Hematopoietic multipotent progenitor cell treated with erythropoietin and hydrocortisone succinate and interleukin-3 and kit ligand, for 15 days (in vitro differentiated cells): ENCODE measurements around the gene SLC39A3.

Experiments
- DNase-seq: peaks from one replicate; pipeline ENCODE4 v3.0.0-alpha.2; 2015; ENCODE audit warnings: low spot score

The SLC39A3 gene

DNA sequence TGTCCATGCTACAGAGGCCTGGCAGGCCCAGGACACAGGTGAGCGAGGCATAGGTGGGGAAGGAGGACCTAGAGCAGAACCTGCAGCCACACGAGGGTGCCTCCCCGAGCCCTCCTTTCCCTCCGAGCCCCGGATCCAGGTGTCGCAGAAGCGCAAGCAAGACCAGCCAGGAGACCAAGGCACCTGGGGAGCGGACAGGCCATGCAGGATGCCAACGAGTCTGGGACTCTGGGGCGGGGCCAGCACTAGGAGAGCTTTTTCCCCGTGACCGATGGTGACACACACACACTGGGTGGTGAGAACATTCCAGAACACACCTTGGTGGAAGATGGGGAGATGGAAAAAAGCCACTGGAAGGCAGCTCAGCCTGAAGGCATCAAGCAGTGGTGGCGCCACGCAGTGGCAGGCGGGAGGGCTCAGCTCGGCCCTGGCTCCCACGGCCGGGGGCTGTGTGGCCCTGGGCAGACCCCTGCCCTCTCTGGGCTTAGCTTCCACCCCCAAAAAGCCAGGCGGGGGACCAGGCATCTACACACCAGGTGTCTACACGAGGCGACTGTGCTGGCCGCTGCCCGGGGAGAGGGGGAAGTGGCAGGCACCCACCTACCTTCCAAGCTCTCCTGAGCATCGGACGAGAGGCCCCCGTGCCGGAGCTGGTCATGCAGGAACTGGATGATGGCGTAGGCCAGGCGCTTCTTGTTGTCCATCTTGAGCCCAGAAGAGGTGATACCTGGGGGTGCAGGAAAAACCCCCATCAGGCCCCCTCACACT is 28.7 kb upstream of the SLC39A3 start:
- no peak for DNase-seq

DNA sequence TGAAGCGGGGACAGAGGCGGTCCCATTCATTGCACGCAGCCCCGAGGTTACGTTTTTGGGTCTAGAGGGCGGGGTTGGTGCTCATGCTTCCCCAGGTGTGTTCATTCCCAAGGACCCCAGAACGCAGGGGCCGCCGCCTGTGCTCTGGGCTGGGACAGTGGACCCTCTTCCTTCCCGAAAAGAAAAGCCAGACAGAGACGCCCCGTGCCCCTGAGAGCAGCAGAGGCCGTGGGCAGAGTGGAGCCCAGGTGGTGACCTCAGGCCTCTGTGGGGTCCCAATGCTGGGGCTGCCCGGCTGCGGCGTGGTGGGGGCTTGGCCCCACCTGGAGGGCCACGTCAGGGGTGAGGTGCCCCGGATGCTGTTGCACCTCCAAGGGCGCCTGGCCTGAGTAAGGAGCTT is 27.9 kb upstream of the SLC39A3 start:
- DNase-seq, result no peak

DNA sequence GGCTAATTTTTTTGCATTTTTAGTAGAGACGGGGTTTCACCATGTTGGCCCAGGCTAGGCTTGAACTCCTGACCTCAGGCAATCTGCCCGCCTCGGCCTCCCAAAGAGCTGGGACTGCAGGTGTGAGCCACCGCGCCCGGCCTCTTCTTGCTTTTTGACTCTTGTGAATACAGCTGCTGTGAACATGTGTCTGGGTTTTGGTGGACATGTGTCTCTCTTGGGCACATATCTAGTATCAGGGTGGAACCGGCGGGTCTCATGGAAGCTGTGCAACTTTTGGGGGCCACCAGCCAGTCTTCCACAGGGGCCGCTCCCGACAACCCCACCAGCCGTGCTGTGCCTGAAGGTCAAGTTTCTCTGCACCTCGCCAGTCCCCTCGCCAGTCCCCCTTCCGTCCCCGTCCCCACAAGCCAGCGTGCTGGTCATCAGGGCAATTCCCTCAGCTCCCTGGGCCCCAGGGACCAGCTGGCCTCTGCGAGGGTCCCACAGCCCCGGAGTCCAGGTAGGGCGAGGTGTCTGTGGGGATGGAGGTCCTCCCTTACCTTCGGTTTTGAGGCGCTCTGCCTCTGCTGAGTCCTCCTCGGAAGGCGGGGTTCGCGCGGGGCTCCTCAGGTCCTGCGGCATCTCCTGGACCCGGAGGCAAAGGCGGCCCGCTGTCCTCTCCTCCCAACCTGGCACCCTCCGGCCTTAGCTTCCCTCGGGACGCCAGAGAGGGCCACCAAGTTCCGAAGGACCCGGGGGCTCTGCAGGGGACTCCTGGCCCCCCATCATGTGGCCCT is 27.0 kb upstream of the SLC39A3 start:
- DNase-seq, result no peak

DNA sequence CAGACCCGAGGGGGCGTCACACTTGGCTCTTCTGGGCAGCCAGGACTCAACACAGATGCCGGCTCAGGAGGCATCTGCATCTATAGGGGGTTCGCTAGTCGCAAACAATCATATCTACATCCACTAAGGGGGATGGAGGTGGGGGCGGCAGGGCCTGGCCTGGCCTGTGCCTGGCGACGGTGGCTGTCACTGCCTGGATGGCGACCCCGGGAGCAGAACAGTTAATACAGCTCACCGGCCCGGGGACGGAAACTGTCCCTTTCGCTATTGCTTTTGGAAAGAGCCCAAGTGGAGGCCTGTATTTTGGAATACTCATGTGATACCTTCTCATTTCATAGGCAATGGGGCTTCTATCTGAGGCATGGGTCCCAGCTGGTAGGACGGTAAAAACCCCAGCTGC is 25.6 kb upstream of the SLC39A3 start:
- DNase-seq, result no peak

DNA sequence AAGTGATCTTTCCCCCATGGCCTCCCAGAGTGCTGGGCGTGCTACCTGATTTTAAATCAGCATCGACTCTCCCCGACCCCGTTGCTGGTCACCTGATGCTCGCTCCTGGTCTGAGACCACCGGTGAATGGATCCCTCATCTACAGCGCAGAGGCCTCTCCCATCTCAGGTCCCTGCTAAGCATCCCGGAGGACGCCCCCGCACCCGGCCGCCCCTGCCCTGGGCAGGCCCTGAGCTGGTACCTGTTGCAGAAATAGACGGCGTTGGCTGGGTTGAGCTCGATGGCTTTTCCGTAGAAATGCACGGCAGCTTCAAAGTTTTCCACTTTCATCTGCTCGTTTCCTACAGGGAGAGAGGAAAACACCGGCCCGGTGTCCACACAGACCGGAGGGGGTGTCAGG is 25.1 kb upstream of the SLC39A3 start:
- DNase-seq, result no peak

DNA sequence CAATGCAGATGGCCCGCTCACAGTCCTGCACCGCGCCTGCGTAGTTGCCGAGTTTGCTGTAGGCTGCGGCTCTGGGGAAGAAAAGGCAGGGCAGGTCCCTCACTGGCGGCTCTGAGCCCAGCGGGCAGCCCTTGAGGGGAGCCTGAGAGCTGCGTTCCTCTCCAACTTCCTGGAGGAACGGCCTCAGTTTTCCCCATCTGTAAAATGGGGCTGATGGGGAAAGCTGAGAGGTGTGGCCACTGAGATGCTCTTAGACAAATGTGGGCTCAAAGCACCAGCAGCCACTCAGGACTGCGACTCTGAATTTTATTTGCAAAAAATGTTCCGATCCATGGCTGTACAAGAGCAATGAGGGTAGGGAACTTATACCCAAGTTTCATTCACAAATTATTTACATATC is 23.9 kb upstream of the SLC39A3 start:
- no peak for DNase-seq

DNA sequence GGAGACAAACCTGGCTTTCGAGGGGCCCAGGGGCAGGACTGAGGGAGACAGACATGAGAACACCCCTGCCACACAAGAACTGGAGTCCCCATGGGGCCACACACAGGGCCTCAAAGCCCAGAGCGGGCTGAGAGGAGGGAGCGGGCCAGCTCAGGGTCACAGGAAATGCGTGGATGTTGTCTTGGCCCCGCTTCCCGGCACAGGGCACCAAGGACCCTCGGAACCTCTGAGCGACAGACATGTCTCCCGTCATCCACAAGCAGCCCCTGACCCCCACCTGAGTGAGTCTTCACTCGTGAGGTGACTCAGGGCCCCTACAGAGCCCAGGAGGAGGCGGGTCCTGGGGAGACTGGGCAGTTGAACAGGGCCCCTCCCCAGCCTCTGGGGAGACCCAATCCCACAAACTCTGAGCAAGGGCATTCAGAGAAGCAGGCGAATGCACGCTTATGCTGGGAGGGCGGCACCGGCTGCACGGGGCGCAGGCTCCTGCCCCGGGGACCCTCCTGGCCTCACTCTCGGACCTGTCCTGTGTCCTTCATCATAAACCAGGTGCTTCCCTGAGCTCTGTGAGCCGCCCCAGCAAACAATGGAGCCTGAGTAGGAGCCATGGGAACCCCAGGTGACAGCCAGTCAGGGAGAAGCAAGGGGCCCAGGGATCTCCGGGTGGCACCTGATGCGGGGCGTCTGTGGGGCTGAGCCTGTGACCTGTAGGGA is 23.1 kb upstream of the SLC39A3 start:
- DNase-seq, result no peak

DNA sequence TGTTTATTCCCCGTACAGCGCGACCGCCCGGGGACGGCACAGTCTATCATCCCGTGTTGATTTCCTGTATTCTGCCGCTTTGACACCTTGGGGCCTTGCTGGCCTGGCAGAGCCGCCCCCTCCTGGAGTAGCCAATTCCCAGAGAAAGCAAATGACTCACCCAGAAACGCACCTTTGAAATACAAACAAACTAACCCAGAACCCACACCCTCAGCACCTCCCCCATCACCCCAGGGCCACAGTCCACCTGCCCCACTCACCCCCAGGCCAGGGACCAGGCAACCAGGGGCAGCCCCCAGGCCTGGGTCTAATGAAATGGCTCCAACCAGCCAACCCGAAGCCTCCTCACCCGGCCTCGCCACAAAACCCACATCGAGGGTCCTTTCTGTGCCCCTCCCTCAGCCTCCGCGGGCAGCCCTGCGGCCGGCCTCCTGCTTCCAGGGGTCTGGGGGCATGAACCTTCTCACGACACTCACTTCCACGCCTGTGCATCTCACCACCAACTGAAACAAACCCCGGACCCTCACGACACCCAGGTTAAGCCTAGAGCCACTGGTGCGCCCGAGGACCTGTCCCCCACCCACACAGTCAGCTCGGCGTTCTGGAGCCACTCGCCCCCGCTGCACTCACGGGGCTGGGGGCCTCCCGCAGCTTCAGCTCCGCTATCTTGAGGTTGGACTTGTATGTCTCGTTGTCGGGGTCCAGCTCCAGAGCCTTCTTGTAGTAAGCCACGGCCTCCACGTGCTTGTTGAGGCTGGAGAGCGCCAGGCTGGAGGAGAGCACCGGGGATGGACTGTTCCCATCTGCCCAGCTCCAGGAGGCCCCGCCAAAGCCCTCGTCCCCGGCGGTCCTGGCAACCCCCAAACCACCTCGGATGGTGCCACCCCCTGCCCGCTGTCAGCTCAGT is 22.3 kb upstream of the SLC39A3 start:
- no peak for DNase-seq

DNA sequence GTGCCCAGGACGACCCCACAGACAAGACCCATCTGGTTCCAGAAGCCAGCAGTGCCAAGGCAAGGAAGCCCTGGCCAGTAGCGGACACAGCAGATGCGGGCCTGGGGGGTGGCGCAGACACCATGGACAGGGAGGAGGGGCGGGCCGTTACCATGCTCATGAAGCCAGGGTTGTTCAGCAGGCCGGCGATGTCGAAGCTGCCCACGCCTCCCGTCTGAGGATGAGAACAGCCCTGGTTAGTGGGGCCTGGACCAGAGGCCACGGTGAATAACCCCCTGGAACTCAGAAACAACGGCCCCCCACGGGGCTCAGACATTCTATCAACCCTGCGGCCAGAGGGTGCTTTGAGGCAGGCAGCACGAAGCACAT is 21.5 kb upstream of the SLC39A3 start:
- DNase-seq, result no peak

DNA sequence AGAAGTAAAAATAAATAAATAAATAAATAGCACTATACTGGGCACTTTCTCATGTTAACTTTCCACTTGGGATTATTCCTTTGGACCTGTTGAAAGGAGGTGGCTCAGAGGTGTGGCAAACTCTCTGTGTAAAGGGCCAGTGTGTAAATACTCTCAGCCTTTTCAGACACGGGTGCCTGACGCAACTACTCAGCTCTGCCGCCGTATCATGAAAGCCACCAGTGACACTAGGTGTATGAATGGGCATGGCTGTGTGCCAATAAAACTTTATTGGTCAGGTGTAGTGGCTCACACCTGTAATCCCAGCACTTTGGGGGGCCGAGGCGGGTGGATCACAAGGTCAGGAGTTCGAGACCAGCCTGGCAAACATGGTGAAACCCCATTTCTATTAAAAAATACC is 20.1 kb upstream of the SLC39A3 start:
- DNase-seq, result no peak

DNA sequence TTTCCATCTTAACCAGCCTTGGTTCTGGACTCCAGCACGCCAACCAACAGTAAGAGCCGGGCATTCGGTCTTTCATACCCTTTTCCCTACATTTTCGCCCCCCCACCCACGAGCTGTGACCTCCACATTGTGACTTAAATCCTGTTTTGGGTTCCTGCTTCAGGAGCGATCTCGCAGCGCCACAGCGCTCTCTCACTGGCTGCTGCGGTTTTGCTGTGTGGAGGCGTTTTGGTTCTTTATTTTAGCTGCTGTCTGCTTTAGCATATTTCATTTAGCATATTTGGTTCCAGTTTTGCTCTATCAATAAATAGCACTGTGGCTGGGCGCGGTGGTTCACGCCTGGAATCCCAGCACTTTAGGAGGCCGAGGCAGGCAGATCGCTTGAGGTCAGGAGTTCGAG is 19.5 kb upstream of the SLC39A3 start:
- no peak for DNase-seq

DNA sequence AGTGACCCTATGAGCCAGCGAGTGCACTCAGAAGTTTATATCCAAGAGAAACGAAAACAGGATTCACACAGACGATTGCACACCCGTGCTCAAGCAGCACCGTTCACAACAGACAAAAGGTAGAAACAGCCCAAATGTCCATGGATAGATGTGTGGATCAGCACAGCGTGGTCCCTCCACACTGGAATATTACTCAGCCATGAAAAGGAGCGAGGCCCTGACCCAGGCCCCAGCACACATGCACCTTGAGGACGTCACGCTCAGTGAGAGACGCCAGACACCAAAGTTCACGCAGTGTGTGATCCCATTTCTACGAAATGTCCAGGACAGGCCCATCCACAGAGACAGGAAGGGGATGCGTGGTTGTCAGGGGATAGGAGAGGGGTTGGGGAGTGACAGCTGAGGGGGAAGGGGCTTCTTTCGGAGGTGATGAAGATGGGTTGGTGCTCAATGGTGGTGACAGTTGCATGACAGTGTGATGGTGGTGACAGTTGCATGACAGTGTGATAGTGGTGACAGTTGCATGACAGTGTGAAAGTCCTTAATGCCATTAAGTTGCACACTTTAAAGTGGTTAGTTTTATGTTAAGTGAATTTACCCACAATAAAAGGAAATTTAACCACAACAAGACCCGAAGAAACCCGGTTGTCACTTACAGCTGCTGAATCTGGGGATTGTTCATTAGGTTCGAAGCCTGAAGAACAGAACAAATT is 18.9 kb upstream of the SLC39A3 start:
- no peak for DNase-seq

DNA sequence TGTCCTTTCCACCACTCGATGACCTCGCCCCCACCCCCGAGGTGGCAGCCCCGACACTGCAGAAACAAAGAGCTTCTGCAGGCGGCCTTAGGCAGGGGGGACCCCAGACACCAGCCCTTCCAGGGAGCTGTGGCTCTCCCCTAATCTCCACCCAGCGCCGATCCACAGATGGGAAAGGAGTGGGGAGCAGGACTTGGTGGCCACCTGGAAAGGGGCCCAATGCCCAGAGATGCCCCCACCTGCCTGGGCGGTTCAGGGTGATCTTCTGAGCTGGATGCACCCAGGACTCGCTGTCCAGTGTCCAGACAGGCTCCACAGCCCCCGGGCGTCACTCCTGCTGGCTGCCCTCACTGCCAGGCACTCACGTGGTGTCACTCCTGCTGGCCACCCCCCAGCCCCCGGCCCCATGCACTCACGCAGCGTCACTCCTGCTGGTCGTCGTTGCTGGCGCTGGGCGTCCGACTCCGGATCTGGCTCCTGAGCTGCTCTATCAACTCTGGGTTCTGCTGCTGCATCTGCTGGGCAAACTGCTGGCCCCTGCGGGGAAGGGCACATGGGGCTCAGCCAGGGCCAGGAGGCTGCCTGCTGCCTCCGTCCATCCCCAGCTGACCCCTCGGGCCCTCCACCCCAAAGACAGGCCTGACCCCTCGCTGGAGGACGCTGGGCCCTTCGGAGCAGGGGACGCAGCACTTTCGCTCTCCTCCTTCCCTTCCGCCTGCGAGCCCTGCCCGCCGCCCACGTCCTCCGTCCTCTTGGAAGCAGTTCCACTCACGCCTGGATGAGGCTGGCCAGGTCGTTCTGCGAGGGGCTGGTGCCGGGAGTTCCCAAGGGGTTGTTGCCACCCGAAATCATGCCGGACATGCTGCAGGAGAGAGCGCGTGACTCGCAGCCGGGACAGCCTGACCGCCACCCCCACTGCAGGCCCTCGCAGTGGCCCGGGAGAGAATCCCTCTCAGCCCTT is 17.4 kb upstream of the SLC39A3 start:
- no peak for DNase-seq

DNA sequence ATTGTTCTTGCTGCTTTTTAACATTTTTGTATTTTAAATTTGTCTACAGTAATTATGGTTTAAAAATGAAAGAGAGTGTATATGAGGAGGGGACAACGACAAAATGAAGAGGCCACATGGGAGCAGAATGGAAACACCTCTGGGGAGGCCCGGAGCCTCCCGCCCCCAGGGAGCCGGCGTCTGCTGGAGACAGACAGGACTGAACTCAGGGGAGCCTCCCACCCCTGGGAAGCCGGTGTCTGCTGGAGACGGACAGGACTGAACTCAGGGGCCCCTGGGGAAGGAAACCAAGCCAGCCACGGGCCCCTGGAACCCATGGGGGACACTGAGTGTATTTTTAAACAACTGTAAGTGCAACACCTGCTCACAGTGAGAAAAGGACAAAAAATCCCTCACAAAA is 16.7 kb upstream of the SLC39A3 start:
- DNase-seq, result no peak

DNA sequence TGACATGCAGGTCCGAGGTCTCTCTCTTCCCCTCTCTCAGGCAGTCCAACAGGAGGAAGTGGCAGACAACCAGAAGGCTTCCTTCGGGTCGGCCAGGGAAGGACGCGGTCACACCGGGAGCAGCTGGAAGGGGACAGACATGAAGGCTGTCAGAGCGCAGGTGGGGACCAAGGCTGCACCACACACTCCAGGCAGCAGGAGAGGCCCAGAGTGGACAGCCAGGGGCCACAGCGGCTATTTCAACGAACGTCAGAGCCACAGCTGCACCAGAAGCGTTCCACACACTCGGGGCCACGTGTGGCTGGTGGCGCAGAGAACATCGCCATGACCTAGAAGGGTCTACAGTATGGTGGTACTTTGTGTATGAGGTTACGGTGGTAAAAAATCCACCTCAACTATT is 16.0 kb upstream of the SLC39A3 start:
- no peak for DNase-seq

DNA sequence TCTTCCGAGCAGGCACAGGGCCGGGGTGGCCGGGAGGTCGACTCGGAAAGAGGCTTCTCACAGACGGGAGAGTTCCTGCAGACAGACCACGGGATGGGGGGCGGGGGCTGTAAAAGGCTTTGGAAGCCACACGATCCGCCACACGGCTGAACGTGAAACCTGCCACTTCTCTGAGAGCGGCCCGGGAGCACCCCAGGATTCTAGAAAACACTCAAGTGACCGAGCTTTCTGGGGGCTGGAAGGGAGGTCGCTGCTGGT is 15.6 kb upstream of the SLC39A3 start:
- no peak for DNase-seq

DNA sequence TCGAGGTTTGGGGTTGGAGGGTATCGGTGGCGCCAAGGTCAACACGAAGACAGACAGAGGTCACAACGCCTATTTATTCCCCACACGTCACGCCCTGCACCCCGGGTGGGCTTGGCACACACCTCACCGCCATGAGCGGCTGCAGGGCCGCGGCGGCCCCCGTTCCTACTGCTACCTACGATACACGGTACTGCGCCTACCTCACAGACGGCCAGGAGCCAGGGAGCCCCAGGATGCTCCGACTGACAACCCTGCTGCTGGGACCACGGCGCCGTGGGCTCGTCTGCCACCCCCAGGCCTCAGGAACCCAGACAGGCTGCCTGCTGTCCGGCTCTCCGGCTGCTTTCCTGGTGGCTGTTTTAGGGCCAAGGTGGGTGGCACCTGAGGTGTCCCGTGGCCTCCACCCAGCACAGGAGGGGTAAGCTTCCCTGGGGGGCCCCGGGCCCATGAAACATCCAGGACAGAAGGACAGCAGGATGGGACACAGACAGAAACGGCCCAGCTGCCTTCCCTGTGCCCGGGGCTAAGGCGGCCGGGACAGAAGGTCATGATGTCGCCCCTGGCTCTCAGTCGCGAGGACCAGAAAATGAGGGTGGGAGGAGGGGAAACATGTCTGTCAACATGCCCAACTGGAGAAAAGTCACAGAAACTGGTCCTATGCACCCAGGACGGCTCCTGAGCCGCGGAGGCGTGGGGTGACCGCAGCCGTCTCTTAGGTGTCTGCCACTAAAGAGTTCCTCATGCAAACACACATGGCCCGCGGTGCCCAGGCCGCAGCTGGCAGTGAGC is 15.0 kb upstream of the SLC39A3 start:
- no peak for DNase-seq

DNA sequence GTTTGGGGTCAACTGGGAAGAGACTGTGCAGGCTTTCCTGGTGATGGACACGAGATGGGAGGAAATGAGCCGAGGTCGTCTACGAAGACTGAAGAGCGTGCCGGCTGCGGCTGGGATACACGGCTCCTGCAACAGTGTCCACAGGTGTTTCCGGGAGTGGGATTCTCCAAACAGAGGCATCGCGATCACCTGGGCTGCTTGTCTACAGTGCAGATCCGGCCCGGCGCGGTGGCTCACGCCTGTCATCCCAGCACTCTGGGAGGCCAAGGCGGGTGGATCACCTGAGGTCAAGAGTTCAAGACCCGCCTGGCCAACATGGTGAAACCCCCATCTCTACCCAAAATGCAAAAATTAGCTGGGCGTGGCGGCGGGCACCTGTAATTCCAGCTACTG is 11.6 kb upstream of the SLC39A3 start:
- DNase-seq, result no peak

DNA sequence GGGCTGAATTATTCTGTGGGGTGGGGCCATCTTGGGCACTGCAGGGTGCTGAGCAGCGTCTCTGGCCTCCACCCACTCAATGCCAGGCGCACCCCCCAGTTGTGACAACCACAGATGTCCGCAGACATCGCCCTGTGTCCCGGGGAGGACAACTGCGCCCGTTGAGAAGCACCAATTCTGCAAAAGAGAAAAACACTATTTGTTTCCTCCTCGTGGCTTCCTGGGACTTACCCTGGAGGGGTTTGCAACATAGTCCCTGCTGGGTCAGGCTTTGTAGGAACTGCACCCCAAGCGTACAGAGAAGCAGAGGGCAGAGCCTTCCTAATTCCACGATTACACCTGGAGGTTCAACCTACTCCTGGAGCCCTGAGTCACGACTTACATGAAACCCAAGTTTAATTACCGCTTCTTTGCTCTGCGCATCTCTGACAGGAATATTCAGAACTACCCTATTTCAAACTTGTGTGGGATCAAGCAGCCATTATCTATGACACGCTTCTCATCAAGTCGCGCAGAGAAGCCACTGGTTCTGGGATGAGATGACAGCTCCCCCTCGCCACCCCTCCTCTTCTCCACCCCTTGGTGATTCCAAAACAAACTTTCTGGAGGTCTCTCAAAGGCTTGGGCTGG is 11.1 kb upstream of the SLC39A3 start:
- no peak for DNase-seq
